CD4-positive, alpha-beta T cell treated with Interleukin-2 at 100 ng/mL for 4 hours (primary cell): ENCODE data around the gene CYGB.

Source experiments
- DNase-seq: peaks from one replicate; pipeline ENCODE4 v3.0.0-alpha.2; 2020; ENCODE audit warnings: low spot score

Gene CYGB

DNA sequence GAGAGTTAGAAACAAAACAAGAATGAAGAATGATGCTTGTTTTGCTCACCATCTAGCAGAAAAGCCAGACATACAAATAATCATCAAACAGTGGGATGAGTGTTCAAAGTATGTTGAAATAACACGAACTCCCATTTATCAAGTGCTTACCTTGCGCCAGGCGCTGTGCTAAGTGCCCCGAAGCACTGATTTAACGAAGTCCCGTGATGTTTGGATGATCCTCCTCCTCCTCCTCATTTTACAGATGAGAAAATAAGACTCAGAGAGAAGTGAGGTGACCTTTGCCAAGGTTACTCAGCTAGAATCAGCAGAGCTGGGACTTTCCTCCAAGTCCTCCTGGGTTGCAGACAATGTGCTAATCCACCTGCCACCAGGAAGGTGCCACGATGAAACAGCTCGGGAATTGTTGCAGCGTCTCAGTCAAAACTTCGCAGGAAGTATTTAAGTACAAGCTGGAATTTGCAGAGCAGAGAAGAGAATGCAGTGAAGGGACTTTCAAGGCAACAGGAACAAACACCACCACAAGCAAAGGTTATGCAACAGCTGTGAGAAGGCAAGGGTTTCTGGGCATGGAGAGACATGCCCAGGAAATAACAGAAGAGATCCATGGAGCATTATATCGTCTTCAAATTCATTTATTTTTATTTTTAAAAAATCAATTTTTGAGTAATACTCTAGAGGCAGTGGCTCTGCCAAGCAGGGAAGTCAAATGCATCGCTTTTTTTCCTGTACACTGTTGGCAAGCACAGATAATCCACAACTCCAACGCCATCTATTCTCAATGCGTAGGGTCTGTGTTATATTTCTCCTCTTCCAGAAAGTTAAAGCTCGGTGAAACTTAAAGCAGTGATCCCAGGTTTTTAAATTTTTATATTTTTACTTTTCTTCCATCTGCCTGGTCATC lies 13.5 kb upstream of the CYGB start:
- no peak for DNase-seq

DNA sequence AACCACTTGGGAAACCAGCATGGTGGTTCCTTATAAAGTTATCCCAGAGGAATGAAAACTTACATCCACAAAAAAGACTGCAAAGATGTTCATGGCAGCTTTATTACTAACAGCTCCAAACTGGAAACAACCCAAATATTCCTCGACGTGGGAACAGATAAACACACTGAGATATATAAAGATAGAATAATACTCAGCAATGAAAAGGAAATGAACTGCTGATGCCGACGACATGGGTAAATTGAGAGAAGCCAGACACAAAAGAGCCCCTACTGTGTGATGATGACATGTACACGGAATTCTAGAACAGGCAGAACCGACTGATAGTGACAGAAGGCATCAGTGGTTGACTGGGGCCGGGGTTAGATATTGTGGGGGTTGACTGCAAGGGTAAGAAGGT lies 12.0 kb upstream of the CYGB start:
- no peak for DNase-seq

DNA sequence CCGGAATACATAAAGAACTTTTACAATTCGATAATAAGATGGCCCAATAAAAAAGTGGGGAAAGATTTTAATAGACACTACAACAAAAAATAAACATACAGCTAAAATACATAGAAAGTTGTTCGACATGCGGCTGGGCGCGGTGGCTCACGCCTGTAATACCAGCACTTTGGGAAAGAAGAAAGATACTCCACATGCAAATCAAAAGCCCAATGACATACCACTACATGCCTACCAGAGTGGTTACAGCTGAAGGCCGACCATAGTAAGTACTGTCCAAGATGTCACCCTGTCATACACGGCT lies 11.7 kb upstream of the CYGB start:
- no peak for DNase-seq

DNA sequence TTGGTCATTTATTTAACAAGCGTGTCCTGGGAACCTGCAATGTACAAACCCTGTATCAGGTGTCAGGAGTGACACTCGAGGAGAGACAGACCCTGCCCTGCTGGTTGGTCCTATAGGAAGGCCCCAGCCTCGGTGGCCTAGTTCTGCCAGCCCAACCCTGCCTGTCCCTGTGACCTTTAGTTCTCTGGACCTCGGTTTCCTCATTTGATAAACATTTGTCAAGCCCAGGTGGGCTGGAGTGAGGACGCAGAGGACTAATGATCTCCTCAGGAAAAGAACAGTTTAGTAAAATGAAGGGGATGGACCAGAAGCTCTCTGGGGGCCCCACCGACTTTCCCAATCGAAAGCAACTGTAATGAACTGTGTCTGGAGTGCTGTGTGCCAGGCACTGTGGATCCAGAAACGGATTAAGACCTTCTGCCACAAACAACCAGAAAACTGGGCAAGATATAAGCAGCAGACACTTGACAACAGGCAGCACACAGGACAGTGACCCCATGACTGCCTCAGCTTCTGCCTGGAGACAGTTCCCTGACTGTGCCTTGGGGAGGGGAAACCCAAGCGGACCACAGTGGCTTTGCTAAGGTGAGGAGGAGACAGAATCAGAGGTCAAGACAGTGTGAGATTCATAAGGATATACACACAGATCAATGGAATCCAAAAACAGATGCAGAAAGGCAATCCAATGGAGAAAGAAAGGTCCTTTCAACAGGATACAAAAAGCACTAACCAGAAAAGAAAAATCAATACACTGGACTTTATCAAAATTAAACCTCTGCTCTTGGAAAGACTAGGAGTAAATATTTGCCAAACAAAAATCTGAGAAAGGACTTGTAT lies 11.1 kb upstream of the CYGB start:
- no peak for DNase-seq

DNA sequence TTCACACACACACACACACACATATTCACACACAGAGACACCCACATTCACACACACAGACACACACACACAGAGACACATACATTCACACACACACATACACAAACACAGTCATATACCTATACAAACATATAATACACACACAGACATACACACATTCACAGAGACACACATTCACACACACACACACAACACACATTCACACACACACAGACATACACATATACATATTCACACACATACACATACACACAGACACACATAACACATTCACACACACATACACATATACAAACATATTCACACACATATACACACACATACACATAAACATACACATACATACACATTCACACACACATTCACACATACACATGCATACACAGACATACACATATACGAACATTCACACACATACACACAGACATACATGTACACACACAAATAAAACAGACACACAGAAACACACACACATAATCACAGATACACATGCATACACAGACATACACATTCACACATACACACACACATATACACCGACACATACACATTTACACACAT lies 10.2 kb upstream of the CYGB start:
- DNase-seq, result no peak

DNA sequence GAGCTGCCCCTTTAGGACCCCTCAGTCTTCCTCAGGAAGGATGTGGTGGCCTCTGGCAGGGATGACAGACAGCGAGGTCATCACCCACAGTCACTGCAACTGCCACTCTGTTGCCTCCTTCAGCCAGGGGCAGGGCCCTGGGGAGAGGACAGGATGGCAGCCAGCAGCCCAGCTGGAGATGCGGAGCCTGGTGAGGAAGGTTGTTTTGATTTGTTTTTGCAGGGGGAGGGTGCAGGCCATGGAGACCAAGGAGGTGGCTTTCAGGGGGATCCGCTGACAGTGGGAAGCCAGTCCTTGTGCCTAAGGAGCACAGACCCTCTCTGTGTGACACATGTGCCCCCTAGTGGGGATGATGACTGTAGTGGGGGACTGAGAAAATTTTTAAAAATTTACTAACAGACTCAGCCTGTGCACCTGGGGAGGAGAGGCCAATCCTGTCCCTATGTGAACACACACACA lies 9.7 kb upstream of the CYGB start:
- peak; percentile 65 for DNase-seq

DNA sequence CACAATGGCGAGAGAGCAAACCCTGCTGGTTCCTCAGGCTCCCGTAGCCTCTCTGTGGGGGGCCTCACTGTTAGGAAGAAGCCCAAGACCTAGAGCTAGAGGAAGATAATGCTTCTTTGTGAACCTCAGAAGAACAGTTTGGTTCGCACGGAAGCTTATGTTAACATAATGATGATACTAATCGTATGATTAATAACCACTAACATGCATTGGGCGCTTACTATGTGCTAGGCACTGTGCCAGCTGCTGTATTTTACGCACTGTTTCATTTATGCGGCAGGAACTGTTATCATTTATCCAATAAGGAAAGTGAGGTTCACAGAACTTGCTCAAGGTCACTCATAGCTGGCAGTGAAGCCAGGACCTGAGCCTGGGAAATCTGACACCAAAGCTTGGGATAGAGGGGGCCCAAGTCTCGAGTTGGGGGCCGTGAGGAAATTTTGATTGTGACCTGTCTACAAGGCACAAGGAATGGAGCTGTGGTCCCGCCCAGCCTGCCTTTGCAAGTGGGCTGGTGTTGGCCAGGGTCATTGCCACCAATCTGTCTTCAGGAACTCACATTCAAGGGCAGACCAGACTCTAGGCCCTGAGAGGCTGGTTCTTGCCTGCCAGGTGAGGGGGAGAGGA lies 9.2 kb upstream of the CYGB start:
- DNase-seq, result no peak

DNA sequence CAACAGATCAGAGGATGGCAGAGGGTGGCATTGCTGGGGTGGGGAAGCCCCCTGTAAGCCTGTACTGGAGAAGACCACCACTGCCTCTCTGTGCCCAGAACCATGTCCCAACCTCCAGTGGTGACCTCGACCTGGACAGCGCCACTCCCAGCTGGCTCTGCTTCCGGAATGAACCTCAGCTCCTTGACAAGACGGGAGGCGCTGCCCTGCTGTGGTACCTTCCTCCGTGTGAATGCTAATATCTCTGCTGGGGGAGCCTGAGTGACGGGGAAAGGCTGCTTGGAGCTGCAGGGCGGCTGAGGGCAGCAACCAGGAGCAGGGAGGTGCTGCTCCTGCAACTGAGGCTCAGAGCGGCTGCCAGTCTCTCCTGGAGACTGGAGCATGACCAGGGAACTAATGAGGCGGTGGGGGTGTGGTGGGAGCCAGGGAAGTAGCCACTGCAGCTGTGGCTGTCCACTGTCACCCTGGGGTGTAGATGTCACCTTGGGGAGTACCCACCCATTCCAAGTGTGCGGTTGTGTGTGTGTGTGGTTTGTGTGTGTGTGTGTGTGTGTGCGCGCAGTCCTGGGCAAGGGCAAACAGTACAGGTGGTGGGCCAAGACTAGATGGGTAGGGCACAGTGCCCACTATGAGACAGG lies 8.5 kb upstream of the CYGB start:
- DNase-seq, result no peak

DNA sequence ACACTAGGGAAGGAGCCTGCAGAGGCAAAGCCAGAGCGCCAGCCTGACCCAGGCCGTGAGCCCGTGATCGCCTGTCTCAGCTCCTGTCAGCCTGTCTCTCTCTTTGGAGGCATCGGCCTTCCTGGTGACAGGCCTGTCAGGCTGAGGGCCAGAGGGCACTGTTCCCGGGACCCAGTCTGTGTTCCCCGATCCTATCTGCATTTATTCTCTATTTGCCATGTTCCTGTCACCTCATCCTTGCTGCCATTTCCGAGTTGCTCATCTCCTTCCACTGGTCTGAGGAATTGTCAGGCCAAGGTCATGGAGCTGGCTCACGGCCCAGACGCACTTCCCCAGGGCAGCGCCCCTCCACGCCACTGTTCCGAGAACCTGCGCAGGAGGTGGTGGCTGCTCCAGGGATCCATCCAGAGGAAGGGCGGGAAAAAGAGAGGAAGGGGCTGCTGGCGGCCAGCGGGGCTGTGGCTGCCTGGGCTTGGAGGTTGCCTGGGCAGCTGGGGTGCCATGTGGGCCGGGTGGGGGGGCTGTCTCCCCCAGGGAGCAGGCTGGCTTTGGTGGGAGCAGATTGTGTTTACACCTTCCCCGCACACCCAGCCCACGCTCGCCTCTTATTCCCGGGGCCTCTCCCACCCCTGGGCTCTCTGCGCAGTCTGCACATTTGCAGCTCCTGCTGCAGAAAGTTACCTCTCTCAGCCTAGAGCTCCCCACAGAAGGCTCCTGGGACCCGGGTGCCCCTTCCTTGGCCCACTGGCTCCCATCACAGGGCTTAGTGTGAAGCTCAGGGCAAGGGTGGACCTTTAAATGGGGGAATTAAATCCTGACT lies 7.2 kb upstream of the CYGB start:
- DNase-seq, result no peak

DNA sequence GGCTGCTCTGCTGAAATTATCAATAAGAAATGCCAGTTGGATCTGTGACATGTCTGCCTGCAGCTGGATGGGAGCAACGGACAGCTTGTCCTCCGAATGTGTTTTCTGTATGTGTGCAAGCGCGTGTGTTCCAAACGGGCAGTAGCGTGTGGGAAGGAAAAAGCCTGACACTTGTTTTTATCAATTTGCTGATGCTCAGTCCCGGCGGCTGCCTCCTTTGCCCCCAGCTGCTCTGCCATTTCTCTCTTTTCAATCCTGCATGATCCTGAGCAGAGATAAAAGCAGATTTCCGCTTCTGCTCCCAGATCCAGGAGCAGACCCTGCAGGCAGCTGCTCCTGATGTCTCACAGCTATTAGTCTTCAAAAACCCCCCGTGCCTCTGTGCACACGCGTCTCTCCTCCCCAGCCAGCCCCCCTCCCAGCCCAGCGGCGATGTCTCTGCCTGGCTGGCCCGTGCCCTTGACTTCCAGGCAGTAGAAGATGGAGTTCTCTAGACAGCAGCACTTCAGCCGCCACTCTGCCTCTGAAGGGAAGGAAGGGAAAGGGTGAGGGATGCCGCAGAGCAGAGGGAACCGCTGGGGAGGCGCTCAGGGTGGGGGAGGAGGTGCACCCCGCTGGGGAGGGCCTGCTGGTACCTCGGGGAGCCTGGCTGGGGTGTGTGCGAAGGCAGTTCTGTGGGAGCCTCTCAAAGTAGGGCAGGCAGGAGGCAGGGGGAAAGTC lies 6.5 kb upstream of the CYGB start:
- DNase-seq, result no peak

DNA sequence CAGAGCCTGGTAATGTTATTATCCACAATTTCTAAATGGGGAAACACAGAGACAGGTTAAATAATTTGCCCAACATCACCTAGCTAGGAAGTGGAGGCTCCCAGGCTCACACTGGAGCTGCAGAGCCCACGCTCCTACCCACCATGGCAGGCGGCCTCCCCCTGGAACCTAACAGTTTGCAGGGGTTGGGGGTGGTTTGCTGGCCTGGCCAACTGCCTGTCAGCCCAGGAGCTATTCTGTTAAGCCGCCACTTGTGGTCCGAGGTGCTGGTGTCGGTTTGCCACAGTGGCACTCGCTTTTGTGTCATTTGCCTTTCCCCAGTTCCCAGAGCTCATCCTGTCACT lies 5.9 kb upstream of the CYGB start:
- DNase-seq, result no peak

DNA sequence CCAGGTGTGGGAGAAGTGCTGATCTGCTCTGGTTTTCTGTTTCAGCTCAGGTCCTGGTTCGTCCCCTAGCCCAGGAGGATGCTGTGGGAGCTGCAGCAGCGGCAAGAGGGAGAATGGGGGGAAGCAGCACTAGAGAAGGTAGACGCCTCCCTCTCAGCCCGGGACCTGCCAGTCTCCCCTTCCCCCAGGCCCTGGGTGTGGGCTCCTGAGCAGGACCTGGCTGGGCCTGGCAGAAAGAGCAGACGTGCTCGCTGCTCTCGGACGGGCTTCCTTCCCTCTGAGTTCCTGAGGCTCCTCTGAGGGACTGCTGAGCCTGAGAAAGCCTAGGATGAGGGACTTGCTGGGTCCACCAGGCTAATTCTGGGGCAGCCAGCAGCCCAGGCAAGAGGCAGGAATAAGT lies 5.5 kb upstream of the CYGB start:
- no peak for DNase-seq

DNA sequence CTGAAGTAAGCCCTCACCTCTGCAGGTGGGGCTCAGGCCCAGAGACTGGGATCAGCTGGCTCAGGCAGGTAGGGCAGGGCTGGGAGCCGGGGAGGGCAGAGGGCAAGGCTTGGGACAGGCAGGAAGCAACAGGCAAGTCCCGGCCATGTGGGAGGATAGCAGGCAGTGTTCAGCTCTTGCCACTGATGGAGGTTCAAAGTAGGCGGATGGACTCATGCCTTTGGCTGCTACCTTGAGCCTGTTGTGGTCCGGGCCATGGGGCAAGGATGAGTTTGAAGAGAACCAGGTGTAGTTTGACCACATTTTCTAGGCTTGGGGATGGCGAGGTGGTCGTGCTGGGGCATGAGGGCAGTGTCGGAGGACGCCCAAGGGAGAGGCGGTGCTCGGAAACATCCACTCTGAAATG lies 5.1 kb upstream of the CYGB start:
- DNase-seq, result no peak

DNA sequence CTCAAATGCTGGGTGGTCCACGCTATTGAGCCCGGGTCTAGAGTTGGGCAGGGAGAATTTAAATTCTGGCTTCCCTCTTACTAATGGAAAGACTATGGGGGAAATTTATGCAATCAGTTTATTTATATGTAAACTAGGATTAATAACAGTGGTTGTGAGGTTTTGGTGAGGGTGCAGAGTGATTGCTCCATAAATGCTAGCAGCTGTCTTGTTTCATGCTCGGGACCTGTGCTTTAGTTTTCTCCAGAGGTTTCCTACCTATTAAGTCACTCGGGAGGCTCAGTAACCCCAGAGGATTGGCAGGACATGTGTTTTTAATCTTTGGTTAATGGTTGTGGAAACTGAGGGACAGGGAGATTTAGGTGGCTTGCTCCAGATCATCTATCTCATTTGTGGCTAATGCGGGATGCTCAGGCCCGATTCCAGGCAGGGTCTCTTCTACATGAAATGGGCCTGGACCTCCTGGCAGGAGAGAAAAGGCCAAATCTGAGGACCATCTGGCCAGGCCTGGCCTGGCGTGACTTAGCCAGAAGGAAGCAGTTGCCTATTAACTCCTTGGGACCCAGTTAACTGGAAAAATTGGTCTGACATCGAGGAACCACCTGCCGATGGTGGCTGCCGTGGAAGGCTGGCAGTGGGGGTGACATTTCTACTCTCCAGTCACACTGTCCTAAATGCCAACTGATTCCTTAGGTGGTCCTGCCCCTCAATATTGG lies 4.4 kb upstream of the CYGB start:
- DNase-seq, result no peak

DNA sequence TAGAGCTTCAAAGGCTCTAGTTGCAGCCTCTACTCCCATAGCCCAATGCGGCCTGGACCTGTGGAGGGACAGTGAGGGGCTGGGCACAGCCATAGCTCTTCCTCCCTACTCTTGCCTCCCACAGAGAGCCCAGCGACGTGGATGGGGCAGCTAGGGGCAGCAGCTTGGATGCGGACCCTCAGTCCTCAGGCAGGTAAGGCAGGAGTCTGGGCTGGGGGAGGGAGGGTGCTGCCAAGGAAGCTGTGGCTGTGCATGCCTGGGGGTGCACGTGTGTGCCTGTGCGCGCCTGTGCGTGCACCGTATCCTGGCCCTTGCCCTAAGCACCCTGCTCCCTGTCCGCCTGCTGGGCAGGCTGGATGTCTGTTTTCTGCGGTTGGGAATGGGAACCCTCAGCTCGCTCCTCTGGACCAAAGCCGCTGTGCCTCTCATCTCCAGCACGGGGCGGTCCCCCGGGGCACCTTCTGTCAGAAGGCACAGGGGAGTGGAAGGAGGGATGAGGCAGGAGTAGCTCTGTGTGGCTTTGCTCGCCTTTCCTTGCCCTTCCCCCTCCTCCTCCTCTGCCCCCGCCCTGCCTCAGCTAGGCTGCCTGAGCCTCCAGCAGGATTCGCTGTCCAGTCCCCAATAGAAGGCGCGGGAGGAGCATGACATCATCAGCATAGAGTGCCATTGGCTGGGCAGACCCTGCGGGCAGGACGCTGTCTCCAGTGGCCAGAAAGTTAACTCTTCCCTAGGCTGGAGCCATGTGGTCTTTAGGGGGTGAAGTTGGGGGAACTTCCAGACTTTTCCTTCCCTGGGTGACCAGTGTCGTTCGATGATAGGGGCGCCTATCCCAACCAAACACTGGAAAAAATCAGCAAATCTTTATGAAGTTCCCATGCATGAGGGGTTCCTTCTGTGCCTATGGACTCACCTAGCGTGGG lies 3.1 kb upstream of the CYGB start:
- no peak for DNase-seq

DNA sequence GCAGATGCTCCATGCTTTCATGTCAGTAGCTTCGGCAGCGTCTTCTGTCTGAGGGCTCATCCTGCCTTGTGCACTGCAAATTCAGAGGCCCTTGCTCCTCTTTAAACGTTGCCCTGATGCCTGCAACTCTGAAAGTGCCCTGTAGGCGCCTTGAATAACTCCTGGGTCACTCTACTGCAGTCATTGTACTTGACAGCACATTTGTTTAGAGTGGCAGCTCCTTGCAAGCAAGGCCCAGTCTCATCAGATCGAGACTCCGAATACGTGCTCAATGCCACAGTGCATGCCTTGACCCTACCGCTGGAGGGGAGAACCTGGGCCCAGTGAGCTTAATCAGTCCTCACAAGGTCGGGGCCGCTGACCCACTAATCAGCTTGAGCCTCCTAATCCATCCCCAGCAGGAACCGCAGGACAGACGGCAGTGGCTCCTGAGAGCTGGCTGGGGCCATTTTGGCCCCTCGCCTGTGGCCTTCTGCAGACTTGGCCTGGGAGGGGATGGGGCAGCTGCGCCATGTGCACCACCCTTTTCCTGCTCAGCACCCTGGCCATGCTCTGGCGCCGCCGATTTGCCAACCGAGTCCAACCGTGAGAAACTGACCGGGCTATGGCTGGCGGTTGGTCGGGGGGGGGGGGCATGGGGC lies 2.2 kb upstream of the CYGB start, which contains the start of gene PRCD:
Gene PRCD (plus strand): TSS at position 414 of the 641 bp plus-strand sequence. CDS start 98 bp downstream, at position 512.
- no peak for DNase-seq

DNA sequence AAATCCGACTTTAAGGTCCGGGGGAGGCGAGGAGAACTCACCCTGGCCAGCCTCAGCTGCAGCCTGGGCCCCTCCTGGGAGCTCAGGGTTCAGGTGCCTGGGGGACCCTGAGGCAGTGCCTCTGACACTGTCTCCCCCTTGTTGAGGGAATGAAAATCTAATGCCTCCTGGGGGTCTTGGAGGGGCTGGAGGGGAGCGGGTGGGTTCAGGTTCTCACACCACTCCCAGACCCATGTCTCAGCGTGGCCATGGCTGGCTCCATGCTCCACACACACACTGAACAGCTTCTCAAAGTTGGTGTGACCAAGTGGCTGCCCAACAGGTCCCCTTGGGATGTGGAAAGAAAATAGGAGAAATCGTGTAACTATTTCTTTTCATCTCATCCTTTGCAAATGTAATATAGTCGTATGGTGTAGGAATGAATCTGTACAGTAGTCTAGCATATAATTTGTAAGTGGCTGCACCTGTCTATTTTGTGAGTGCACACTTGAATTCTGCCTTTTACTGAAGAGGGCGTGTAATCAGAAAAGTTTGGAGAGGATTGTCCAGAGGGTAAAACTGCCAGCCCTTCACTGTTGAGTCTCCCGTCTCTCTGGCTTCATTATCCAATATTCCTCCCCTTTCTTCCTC lies 1.5 kb upstream of the CYGB start:
- no peak for DNase-seq
